Raji (cell line): ENCODE results near the gene MAGI2.

Experiments used
- POLR2A ChIP-seq: IDR thresholded peaks from 2 replicates; pipeline ENCODE4 v1.6.1; 2011; ENCODE audit warnings: low read depth, low read length, control low read depth; ENCODE audit not compliant: insufficient read depth

Gene MAGI2

DNA sequence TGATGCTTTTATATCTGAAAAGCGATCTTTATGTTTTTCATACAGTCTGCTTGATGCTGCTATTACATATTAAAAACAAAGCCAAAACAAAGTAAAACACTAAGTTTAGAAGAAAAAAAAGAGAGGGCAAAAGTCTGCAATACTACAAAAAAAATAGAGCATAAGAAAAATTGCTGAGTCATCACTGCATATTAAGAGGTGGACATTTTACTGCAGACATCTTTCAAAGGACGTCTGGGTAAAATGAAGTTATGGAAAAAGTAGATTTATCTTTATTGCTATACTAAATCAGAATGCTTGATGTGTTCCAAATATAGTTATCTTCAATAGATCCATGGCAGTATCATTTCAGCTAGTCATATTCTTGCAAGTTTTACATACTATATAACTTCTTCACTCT, 172.0 kb downstream of the MAGI2 start:
- TF ChIP-seq POLR2A: no peak

- TF ChIP-seq POLR2A: no peak
Measured at GRCh38 chr7:79272938-79273337, 180.5 kb downstream of the MAGI2 start.

DNA sequence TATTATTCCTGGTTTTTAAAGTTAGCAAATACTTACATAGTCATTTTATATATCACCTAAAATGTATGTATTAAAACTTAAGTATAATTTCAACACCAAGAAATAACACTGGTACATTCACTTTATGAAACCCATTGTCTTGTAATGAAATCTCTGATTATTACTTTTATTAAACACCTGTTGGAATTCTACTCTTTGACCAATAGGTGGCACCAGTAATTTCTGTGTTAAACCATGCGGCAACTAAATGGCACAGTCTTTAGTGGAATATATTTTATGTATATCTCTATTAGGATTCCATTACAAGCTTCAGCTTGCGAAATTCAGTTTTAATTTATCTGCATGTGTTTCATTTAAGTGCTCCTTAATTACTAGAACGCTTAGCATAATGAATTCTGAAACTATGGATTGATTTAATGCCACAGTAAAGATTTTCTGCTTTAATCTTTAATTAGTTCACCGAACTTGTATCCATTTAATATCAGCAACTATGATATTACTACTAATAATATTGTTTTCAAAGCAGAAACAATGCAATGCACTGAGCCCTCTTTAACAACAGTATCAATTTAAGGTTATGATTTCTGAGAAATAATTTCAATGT, 181.3 kb downstream of the MAGI2 start:
- TF ChIP-seq POLR2A: no peak

DNA sequence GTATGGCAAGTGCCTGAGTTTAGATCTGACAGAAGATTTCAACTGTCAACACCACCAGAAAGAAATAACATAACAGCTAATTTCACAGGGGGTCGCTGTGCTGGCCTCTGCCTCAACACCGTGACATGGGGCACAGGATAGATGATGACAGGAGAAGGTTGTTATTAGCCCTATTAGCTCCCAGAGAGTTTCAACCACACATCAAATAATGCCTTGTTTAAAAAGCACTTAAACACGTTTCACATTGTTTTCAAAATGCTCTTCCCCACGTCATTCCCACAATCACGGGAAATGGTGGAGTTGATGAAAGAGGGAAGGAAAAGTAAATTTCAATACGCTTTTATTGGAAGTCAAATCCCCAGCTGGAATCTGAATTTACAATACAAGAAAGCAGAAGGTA, 184.7 kb downstream of the MAGI2 start:
- TF ChIP-seq POLR2A: no peak

DNA sequence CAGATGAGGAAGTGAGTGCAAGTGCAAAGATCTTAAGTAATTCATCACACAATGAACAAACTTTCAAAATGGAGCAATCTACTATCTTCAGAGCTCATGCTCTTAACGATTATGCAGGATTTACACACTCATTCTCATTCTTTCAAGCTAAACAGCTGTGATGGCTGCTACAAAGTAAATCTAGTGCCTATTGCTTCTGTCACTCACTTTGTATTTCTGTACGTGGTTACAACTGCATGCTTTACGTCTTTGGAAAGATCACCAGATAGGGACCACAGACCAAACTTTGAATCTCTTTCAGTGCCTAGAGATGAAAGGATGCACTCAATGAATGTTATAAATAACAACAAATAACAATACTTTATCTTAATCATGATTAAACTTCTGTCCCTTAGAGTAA, 194.6 kb downstream of the MAGI2 start:
- no peak for TF ChIP-seq POLR2A

GRCh38 chr7:79257959-79258358, 195.5 kb downstream of the MAGI2 start:
- no peak for TF ChIP-seq POLR2A

- TF ChIP-seq POLR2A: no peak
Measured at GRCh38 chr7:79245623-79246249, 207.7 kb downstream of the MAGI2 start.

- TF ChIP-seq POLR2A: no peak
Measured at GRCh38 chr7:79244482-79244881, 209.0 kb downstream of the MAGI2 start.

DNA sequence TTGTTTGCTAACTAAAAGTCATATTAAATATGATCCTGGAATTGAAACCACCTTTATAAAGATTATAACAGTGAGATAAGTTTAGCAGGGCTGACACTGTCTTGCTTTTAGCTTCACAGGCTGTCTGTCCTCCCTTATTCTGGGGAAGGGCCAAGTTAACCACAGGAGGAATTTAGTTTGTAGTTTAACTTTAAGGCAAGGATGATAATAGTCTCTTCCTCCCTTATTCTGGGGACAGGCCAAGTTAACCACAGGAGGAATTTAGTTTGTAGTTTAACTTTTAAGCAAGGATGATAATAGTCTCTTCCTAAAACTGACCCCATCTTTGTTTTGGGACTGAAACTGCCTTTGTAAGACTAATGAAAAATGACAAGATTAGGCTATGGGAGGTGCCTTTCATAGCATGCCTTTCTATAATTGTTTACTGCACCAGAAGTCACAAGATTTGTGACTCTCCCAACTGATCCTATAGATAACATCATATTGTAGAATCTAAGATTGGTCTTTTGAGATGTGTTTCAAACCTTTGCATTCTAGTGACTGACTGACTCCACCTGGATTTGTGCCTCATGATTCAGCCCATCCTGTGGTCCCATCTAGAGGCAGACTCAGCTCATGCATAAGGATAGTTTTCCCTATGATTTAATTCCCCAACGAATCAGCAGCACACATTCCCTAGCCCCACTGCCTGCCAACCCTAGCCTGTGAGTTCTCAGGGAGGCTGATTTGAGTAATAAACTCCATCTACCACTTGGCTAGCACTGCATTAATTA, 212.0 kb downstream of the MAGI2 start:
- TF ChIP-seq POLR2A: no peak

DNA sequence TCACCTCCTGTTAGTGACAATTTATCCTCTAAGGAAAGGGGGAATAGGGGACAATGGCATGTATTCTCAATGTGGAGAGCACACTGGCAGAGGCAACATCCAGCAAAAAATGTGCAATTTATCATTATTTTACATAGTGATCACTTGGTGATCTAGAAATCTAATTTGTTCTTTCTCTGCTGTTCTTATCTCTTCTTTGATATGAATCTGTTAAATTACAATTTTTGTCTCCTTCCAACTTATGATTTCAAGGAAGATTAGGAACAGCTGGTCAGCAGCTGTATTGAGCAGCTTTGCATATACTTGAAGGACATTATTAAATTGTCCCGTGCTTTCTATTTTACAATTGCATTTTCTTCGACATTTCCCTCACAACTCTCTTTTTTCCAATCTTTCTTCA, 213.1 kb downstream of the MAGI2 start:
- no peak for TF ChIP-seq POLR2A

- no peak for TF ChIP-seq POLR2A
Measured at GRCh38 chr7:79236352-79237028, 217.0 kb downstream of the MAGI2 start.

DNA sequence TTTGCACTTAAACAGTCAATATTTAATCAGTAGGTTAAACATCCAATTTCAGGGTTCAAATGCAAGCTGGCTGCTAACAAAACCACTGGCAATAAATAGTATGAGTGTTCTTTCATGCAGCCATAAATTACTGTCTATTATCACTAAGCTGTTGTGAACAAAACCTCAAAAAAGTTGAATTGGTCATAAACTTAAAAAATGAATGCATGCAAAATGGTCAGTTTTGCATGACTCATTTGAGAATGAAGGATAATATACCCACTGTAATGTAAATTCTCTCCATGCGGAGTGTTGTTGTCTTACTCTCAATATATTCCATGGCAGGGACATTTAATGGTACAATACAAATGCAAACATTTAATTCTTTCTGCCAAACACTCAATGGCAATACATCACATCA, 226.4 kb downstream of the MAGI2 start:
- no peak for TF ChIP-seq POLR2A

DNA sequence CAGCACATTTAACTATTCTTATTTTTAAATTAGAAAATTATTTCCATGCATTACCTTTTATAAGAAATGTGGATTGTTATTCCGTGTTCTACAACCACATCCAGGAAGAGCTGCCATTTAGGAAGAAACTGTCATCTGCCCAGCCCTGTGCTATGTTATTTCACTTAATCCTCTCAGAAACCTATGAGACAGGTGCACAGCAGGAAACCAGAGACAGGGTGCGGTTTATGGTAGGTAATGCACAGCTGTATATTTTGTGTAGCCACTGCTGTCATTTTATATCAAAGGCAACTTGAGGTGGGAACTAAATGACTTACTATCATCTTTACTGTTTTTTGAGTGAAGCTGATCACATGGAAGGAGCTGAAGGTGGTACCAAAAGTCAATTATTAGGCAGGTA, 232.3 kb downstream of the MAGI2 start:
- no peak for TF ChIP-seq POLR2A

GRCh38 chr7:79217976-79218626, 235.4 kb downstream of the MAGI2 start:
- no peak for TF ChIP-seq POLR2A

GRCh38 chr7:79217468-79217867, 236.0 kb downstream of the MAGI2 start:
- no peak for TF ChIP-seq POLR2A
